MCF 10A (cell line): ENCODE results near the gene DOCK9. TPM values are rescaled to one million over a fixed set of nuclear protein-coding genes. Genes with fewer than 3 reads are reported as not detected.

ENCODE experiments used
- BruUV-seq: library from RNA; stranded (reverse); fragments of 400-500 nt; replicated peaks from 2 replicates; lab custom pipeline; 2021; lab: Mats Ljungman, UMichigan
- CTCF ChIA-PET: fragments of 300-600 bp; sonication (Branson Sonifier 250); formaldehyde crosslinking; extraction: SDS; loops from one replicate; lab custom pipeline; 2021; ENCODE audit warnings: antibody characterized with exemption, inconsistent platforms; lab: Yijun Ruan, JAX
- POLR2A ChIA-PET: fragments of 300-600, 350-650 bp; sonication (Branson Sonifier 250); formaldehyde crosslinking; extraction: SDS; loops from one replicate; lab custom pipeline; 2020; ENCODE audit warnings: antibody characterized with exemption, inconsistent platforms; lab: Yijun Ruan, JAX
- DNase-seq: peaks from one replicate; pipeline ENCODE4 v3.0.0-alpha.2; 2018; ENCODE audit not compliant: unreplicated experiment
- H3K27ac Mint-ChIP-seq: one replicate; pipeline ENCODE4 v1.8.0; 2022; ENCODE audit warnings: mild to moderate bottlenecking, low read depth, mixed read lengths; ENCODE audit not compliant: unreplicated experiment
- H3K27me3 Mint-ChIP-seq: one replicate; pipeline ENCODE4 v1.8.0; 2022; ENCODE audit warnings: mixed read lengths; ENCODE audit not compliant: insufficient read depth, unreplicated experiment
- H3K36me3 Mint-ChIP-seq: one replicate; pipeline ENCODE4 v1.8.0; 2022; ENCODE audit warnings: mild to moderate bottlenecking, moderate library complexity, mixed read lengths; ENCODE audit not compliant: insufficient read depth, unreplicated experiment
- H3K4me1 Mint-ChIP-seq: one replicate; pipeline ENCODE4 v1.8.0; 2022; ENCODE audit warnings: mixed read lengths; ENCODE audit not compliant: insufficient read depth, unreplicated experiment
- H3K4me3 Mint-ChIP-seq: one replicate; pipeline ENCODE4 v1.8.0; 2022; ENCODE audit warnings: mild to moderate bottlenecking, moderate library complexity, mixed read lengths; ENCODE audit not compliant: unreplicated experiment
- H3K9me3 Mint-ChIP-seq: one replicate; pipeline ENCODE4 v1.8.0; 2022; ENCODE audit warnings: mixed read lengths; ENCODE audit not compliant: unreplicated experiment
- intact Hi-C: fragments of 100-400 bp; cut with micrococcal nuclease; formaldehyde crosslinking; loops from 2 replicates; pipeline ENCODE4 v1.14.1; 2022
- total RNA-seq: library from RNA; stranded (reverse); gene quantifications from 2 replicates; pipeline ENCODE4 v1.2.3, GENCODE V29; 2022
- TF ChIP-seq, protein P1 (sequence below): fragments of 200-600 bp; IDR thresholded peaks from one replicate; pipeline ENCODE4 v1.8.0; 2022; ENCODE audit warnings: antibody characterized with exemption, mild to moderate bottlenecking; ENCODE audit not compliant: unreplicated experiment

DOCK9 gene
- total RNA-seq, 1 experiment from 2014 or later: 77.0 TPM

DNA sequence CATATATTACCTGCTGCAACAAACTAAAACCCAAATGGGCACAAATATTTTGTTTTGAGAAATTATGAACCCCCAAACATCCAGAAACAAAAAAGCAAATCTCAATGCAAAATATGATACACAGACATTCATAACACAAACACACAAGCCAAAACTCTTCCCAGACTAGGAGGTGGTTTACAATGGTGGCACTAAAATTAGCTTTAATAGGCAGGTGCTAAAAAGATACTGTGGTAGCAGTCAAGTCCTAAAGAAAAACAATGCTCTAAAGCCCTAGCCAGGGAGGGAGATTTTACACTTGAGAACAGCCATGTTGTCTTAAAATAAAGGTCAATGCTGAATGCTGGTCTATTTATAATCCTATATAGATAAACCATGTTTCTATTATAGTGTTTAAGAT lies 65.0 kb downstream of the DOCK9 start:
- Mint-ChIP-seq H3K27me3 (no peaks in the 10 kb centered on the region), H3K4me3 (no peak overlapping the region), H3K36me3 (peaks cover 12% of the 10 kb centered on the region), H3K4me1 (peaks cover 19% of the 10 kb centered on the region), H3K9me3 (no peaks in the 10 kb centered on the region), H3K27ac (peak overlapping the region; percentile 27)
- ChIA-PET CTCF (interaction anchor here (0.7 to 0.8 kb wide), 2 partner anchors 121 to 1699 kb away, joined by 3 to 4 read pairs; no protein-coding TSS in a partner anchor), POLR2A (interaction anchor here (0.7 kb wide), 1 partner anchor 79 kb away, joined by 3 read pairs; no protein-coding TSS in a partner anchor)
- no TSS peak for BruUV-seq
- no peak for DNase-seq
- intact Hi-C loops: no loop called here
- TF ChIP-seq, protein P1, sequence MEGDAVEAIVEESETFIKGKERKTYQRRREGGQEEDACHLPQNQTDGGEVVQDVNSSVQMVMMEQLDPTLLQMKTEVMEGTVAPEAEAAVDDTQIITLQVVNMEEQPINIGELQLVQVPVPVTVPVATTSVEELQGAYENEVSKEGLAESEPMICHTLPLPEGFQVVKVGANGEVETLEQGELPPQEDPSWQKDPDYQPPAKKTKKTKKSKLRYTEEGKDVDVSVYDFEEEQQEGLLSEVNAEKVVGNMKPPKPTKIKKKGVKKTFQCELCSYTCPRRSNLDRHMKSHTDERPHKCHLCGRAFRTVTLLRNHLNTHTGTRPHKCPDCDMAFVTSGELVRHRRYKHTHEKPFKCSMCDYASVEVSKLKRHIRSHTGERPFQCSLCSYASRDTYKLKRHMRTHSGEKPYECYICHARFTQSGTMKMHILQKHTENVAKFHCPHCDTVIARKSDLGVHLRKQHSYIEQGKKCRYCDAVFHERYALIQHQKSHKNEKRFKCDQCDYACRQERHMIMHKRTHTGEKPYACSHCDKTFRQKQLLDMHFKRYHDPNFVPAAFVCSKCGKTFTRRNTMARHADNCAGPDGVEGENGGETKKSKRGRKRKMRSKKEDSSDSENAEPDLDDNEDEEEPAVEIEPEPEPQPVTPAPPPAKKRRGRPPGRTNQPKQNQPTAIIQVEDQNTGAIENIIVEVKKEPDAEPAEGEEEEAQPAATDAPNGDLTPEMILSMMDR: no peak

DNA sequence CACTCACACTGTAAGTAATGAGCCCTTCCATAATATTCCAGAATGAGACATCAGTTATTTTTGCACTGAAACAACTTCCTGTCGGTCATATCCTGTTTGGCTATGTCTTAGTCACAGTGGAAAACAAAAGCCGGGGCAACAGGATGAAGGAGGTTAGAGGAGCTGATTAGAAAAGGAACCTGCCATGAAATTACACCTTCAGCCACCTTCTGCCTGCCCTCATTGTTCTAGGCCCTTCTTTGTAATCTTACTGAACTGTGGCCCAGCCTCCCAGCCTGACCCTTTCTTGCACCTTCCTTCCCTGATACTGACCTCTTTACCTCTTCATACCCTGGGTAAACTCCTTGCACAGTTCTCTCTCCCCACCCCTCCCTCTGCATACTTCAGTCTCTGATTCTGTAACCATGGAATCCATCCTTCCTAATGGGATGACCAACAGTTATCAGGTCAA lies 67.3 kb downstream of the DOCK9 start:
- intact Hi-C loops: no loop called here
- H3K27ac Mint-ChIP-seq: peak overlapping the region; percentile 74
- peaks cover 18% of the 10 kb centered on the region for H3K36me3 Mint-ChIP-seq
- TF ChIP-seq, protein P1: no peak
- POLR2A ChIA-PET: interaction anchor here (1.1 to 1.2 kb wide), 2 partner anchors 11 to 21 kb away, joined by 3 to 5 read pairs; no protein-coding TSS in a partner anchor
- H3K4me3 Mint-ChIP-seq: no peak overlapping the region
- H3K9me3 Mint-ChIP-seq: no peaks in the 10 kb centered on the region
- peaks cover 25% of the 10 kb centered on the region for H3K4me1 Mint-ChIP-seq
- BruUV-seq: no TSS peak
- CTCF ChIA-PET: interaction anchor here (0.6 to 1.0 kb wide), 2 partner anchors 124 to 424 kb away, joined by 3 to 4 read pairs; no protein-coding TSS in a partner anchor
- H3K27me3 Mint-ChIP-seq: no peaks in the 10 kb centered on the region
- DNase-seq: peak; percentile 51

DNA sequence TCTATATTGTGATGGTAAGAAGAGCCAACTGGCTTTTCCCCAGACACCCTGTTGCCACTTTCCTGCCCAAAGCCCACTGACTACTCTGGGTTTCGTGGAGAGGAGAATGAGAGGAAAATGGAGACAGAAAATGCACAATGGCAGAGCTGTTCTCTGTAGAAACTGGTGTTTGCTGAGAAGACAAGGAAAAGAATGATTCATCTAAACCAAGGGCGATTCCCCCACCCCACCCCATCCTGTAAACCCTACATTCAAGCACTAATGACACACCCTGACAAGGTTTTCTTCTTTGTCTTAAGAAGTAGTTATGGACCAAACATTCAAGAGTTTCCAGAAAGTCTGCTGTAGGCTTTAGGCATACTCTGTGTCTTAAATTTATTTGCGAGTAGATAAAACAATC lies 68.8 kb downstream of the DOCK9 start:
- peaks cover 18% of the 10 kb centered on the region for H3K36me3 Mint-ChIP-seq
- DNase-seq: peak; percentile 11
- ChIA-PET POLR2A (no interaction called here), CTCF (no interaction called here)
- no peaks in the 10 kb centered on the region for H3K9me3 Mint-ChIP-seq
- no peak overlapping the region for H3K4me3 Mint-ChIP-seq
- H3K27ac Mint-ChIP-seq: peak overlapping the region; percentile 20
- TF ChIP-seq, protein P1: no peak
- no peaks in the 10 kb centered on the region for H3K27me3 Mint-ChIP-seq
- no TSS peak for BruUV-seq
- peaks cover 25% of the 10 kb centered on the region for H3K4me1 Mint-ChIP-seq
- intact Hi-C loops: no loop called here

DNA sequence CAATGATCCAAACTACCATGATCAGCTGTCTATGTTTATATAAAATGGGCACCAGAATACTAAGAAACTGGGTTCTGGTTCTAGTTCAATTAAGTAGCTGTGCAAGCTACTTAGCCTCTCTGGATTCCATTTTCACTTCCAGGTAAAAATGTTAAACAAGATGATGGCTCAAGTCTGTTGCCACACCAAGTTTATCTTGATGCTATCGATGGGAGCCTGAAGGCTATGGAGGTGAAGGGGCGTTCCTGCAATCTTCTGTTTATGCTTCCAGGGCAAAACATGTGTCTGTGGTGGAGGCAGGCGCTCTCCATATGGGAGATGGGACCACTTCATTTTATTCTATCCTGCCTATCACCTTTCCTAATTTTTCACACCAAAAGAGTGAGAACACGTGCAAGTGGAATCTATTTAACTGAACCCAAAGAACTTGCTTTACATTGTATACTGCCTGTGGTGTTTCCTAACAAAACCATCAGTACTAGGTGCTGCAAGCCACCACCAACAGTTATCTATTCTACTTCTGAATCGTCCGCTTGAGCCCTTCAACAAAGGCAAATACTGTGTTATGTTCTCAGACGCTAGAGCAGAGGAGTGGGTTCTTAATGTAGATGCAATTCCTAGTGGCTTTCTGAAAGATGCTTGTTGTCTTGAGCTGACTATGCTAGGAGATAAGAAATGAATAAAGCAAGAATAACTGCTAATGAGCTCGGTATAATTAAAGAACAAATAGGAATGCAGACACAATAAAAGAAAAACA lies 70.9 kb downstream of the DOCK9 start:
- TF ChIP-seq, protein P1: no peak
- no peak for DNase-seq
- no peaks in the 10 kb centered on the region for H3K9me3 Mint-ChIP-seq
- CTCF ChIA-PET: interaction anchor here (0.6 kb wide), 1 partner anchor 37 kb away, joined by 3 read pairs; no protein-coding TSS in a partner anchor
- no peak overlapping the region for H3K27ac Mint-ChIP-seq
- POLR2A ChIA-PET: no interaction called here
- peaks cover 19% of the 10 kb centered on the region for H3K4me1 Mint-ChIP-seq
- no peaks in the 10 kb centered on the region for H3K27me3 Mint-ChIP-seq
- no TSS peak for BruUV-seq
- intact Hi-C loops: no loop called here
- no peak overlapping the region for H3K4me3 Mint-ChIP-seq
- H3K36me3 Mint-ChIP-seq: peaks cover 24% of the 10 kb centered on the region
